GM08714 (cell line): ENCODE data around the gene LANCL2.
"Not testable (repeated sequence)": the region's sequence is repeated elsewhere in the genome, so short reads cannot be mapped to it uniquely, and the experiment has no call there.

Experiments used
- H3K4me3 ChIP-seq: fragments of 200-500 bp; sonication (Bioruptor generic); 2 replicates; pipeline ENCODE4 v1.5.1; 2014; ENCODE audit warnings: mild to moderate bottlenecking, low read length, inconsistent platforms
- ZNF274 ChIP-seq: IDR thresholded peaks from 2 replicates; pipeline ENCODE4 v1.6.1; 2012; ENCODE audit warnings: mild to moderate bottlenecking, low read depth, low read length

The LANCL2 gene

GRCh38 chr7:55449205-55449991 is 84.3 kb downstream of the LANCL2 start:
- no peak overlapping the region for H3K4me3 ChIP-seq
- TF ChIP-seq ZNF274: no peak

DNA sequence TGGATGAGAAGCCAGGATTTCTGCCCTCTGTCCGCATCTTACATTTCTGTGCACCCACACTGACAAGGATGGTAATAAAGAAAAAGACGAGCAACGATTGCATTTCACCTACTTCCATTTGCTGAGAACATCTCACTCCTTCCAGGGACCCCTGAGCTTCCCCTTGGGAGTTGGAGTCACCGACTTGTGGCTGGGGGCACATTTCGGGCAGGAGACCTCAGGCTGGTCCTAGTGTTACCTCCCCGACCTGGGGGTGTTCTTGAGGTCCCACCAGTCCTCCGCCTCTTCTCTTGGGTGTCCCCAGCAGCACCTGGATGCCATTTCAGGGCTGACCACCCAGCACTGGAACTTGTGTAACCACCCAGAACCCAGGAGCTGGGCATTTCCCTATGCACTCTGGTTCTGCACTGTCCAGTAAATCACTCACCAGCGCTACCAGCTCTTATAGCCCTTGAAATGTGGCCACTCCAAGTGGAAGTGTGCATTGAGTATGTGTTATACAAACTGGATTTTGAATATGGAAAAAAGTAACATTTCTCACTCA is 84.9 kb downstream of the LANCL2 start:
- H3K4me3 ChIP-seq: no peak overlapping the region
- no peak for TF ChIP-seq ZNF274

DNA sequence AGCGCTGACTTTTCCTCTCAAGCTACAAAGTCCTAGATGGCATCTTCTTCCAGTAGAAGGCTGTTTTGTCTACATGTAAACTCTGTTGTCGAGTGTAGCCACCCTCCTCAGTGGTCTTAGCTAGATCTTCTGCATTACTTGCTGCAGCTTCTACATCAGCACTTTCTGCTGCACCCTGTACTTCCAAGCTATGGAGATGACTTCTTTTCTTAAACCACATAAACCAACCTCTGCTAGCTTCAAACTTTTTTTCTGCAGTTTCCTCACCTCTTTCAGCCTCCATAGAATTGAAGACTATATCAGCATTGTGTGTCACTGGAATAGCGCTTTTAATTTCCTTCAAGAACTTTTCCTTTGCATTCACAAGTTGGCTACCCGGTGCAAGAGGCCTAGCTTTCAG is 87.8 kb downstream of the LANCL2 start:
- TF ChIP-seq ZNF274: no peak

DNA sequence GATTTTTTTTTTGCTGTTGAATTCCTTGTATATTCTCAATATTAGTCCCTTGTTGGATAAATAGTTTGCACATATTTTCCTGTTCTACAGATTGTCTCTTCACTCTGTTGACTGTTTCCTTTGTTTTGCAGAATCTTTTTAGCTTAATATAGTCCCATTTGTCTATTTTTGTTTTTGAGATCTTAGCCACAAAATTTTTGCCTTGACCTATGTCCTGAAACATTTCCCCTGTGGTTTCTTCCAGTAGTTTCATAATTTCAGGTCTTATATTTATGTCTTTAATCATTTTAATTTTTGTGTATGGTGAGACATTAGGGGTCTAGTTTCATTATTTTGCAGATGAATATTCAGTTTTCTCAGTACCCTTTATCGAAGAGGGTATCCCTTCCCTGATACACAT is 92.7 kb downstream of the LANCL2 start:
- no peak overlapping the region for H3K4me3 ChIP-seq
- no peak for TF ChIP-seq ZNF274

More for the DNA sequence above, 87.8 kb downstream of the LANCL2 start:
- no peak overlapping the region for H3K4me3 ChIP-seq

GRCh38 chr7:55458351-55458750 is 93.2 kb downstream of the LANCL2 start:
- TF ChIP-seq ZNF274: no peak

GRCh38 chr7:55463686-55464262 is 98.6 kb downstream of the LANCL2 start:
- no peak for TF ChIP-seq ZNF274
- no peak overlapping the region for H3K4me3 ChIP-seq

More at GRCh38 chr7:55458351-55458750, 93.2 kb downstream of the LANCL2 start:
- no peak overlapping the region for H3K4me3 ChIP-seq

DNA sequence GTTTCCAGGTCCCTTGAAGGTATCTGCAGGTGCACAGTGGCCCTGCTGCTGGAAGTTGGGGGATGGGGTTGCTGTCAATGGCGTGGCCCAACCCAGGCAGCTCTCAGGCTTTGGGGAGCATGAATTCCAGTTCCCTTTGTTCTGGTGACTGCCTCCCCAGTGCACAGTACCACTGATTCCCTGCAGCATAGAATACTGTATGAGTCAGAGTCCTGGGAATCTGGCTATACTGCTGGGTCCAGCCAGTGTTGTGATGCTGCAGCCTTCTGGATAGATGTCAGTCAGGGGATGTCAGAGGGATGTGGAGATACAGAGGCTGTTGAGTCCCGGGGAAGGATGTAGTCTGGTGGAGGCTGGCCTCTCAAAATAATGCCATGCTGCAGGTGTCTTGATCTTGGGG is 99.3 kb downstream of the LANCL2 start:
- no peak for TF ChIP-seq ZNF274
- no peak overlapping the region for H3K4me3 ChIP-seq

- TF ChIP-seq ZNF274: no peak
Observed at GRCh38 chr7:55465691-55466090, 100.6 kb downstream of the LANCL2 start.

DNA sequence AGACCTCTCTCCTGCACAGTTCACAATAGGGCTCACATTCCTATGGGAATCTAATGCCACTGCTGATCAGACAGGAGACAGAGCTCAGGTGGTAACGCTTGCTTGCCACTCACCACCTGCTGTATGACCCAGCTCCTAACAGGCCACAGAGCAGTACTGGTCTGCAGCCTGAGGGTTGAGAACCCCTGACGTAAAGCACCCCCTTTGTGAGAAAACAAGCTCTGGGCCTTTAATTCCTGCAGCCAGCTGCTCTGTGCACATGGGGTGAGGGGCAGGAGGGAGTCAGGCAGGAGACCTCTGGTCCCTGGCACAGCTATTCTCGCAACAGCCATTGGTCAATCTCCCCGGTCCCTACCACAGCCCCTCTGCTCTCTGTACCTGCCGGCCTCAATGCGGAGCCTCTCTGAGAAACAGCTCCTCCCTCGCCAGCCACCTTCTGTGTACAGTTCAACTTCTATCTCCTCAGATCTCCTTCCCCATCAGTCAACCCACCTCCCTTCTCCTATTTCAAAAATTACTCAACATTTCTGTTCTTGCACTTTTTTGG is 102.0 kb downstream of the LANCL2 start:
- TF ChIP-seq ZNF274: no peak
- no peak overlapping the region for H3K4me3 ChIP-seq

More at GRCh38 chr7:55465691-55466090, 100.6 kb downstream of the LANCL2 start:
- no peak overlapping the region for H3K4me3 ChIP-seq

- no peak overlapping the region for H3K4me3 ChIP-seq
- no peak for TF ChIP-seq ZNF274
Observed at GRCh38 chr7:55468495-55468894, 103.4 kb downstream of the LANCL2 start.

GRCh38 chr7:55469271-55469681 is 104.1 kb downstream of the LANCL2 start:
- TF ChIP-seq ZNF274: no peak
- no peak overlapping the region for H3K4me3 ChIP-seq

DNA sequence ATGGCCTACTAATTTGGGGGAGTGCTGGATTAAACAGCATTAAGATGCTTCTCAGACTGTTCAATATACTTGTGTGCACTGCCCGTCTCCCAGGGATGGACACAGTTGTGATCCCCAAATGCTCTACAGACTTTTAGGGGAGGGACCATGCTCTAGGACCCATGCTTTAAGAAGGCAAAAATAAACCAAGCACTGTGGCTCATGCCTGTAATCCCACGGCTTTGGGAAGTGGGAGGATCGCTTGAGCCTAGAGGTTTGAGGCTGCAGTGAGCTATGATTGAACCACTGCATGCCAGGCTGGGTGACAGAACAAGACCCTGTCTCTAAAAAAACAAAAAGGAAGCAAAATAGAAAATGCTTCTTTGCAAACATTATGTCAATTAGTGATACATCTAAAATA is 104.6 kb downstream of the LANCL2 start:
- TF ChIP-seq ZNF274: no peak
- no peak overlapping the region for H3K4me3 ChIP-seq

GRCh38 chr7:55470261-55470660 is 105.1 kb downstream of the LANCL2 start:
- no peak for TF ChIP-seq ZNF274
- H3K4me3 ChIP-seq: no peak overlapping the region

DNA sequence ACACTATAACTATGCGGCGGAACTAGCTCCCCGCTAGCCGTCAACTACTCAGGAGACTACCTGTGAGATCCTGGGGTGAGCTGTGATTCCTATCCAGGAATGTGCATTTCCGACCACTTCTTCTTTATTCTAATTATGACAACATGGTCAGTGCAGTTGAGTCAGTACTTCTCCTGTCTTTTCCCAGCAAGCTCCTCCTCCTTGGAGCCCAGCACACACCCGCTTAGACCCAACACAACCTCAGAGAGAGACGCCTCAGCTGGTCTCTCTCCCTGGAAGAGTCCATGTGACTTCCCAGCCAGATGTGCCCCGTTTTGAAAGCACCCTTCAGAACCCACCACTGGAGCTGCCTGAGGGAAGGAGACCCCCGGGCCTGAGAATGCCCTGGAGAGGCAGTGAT is 106.5 kb downstream of the LANCL2 start:
- H3K4me3 ChIP-seq: not testable (repeated sequence)

DNA sequence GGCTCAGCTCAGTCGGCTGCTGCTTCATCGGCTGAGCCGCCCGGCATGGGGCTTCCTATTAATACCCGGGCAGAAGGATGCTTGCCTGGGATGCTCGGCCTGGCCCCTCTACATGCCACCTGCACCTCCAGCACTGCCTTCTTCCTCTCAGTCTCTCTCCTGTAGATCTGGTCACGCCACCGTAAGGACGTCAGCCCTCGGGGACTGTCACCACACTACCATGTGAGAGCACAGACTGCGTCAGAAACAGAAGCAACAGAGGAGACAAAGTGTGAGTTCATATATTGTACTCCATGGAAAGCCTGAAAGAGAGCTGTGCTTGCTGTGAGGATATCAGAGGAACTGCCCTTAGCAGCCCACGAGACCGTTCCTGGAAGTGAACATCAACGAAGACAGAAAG is 107.3 kb downstream of the LANCL2 start:
- not testable (repeated sequence) for H3K4me3 ChIP-seq
